ENCODE results near the gene HEATR3.
"Not testable (repeated sequence)": the region's sequence is repeated elsewhere in the genome, so short reads cannot be mapped to it uniquely, and the experiment has no call there.

HEATR3 gene

DNA sequence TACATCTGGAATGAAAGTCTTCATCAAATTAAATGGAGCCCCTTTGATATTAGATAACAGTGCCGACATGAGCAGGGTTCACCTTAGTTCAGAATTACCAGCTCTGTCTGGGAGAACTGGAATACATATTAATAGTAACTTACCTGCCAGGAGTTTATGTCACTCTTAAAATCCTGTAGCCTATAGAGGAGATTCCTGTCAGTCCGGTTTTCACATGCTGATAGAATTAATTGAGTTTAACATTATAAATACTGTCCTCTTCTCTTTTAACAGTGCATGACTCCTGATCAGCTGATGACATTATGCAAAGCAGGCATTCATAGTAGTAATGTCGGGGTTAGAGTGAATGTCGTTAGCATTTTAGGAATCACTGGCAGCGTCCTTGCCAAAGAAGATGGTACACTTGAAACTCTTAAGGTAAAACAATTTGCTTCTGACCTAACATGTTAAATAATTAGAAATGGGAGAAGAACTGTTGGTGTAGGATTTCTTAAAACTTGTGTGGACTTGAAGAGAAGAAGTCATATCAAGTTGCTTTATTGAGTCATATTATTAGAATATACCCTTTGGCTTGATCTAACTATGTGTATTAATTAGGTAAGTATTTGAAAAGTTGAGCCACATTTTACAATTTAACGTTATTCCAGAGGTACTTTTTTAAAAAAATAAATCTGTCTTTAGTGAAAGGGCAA is 34.3 kb downstream of the HEATR3 start:
- no peak for DNase-seq (ENCODE audit: low read depth in 2 of 2, low spot score in 1 of 2)

DNA sequence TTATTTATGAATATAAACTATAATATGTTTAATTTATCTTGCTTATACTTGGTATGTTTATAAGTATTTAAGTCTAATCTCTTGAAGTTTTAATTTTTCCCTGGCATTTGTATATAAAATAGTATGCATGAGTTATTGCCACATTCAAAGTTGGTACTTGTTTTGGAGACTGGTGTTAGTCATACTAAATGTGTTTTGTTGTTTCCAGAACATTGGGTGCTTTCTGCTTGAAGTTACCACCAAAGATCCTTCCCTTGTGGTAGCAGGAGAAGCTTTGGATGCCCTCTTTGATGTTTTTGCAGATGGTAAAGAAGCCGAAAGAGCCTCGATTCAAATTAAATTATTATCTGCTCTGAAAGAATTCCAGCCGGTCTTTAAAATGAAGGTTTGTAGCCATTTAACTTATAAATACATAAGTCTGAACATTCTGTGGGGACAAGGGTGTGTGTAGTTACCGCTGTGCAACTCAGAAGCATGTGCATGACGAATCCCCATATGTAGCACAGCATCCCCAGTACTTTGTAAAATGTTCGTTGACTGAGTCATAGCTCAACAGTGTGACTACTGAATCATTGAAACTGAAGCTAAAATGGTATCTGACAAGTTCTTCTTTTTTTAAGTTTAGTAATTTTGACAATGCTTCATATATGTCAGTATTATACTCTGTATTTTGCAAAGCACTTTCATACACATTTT is 36.4 kb downstream of the HEATR3 start:
- no peak for DNase-seq (ENCODE audit: low read depth in 2 of 2, low spot score in 1 of 2)

DNA sequence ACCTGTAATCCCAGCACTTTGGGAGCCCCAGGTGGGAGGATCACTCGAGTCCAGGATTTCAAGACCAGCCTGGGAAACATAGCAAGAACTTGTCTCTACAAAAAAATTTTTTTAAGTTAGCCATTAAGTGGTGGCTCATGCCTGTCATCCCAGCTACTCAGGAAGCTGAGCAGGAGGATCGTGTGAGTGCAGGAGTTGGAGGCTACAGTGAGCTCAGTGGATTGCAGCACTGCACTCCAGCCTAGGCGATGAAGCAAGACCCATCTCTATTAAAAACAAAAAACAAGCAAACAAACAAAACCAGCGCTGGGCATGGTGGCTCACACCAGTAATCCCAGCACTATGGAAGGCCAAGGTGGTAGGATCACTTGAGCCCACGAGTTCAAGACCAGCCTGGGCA is 38.0 kb downstream of the HEATR3 start:
- DNase-seq (ENCODE audit: low read depth in 2 of 2, low spot score in 1 of 2), result no peak

DNA sequence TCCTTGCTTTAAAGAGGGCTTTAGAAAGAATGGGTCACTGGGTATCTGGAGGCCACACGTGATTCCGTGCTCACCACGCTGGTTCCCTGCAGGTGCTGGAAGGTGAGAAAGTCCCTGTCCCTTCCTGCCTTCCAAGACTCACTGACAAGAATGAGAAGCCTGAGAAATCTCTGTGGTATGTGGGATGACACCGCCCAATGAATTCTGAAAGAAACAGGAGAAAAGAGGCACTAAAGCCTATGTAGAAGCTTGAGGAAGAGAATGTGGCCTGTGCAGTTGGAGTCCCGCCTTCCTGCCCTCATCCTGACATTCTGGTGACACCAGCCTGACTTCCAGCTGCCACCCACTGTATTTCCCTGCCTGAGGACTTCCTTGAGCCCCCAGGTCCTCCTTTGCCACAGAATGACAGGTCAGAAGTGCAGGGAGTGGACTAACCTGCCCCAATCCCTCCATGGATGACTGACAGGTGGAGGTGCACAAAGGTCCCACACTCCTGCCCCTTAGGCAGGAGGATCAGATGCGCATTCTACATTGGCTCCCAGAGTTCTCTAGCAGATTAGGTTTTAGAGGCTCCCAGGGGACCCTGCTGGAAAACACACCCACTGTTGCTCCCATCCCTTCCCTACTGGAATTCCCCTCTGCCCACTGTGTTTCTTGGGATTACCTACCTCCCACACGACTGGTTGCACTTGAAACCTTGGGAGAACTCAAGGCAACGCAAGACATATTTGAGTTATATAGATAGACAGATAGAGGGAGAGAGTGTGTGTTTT is 48.8 kb downstream of the HEATR3 start:
- no peak for DNase-seq (ENCODE audit: low read depth in 2 of 2, low spot score in 1 of 2)

DNA sequence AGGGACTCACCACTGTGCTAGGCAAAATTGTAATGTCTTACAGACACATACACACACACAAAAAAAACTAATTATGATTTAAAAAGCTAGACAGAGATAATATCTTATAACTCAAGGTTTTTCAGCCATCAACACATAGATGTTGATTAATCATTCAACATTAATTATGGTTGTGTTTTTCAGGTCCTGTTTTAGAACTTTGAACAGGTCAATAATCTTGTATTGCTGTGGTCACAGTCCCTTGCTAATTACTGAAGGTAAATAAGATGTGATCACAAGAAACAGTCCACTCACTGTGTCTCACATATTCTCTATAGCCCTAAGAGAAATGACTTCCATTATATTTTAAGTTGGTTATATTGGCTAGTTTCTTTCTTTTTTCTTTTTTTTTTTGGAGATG is 54.9 kb downstream of the HEATR3 start:
- DNase-seq (ENCODE audit: low read depth in 2 of 2, low spot score in 1 of 2), result no peak

DNA sequence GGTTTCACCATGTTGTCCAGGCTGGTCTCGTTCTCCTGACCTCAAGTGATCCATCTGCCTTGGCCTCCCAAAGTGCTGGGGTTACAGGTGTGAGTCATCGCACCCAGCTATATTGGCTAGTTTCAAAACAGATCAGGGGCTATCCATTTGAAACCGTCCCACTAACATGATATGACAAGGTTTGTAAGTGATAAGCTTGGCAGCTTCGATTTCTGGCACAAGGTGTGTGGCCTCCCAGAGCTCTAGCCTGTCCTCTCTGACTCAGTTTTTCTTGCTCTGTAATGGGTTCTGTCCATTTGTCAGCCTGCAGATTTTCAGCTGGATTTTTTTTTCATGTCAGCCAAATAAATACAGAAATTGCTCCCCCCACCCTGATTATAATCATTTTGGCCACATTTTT is 55.5 kb downstream of the HEATR3 start:
- DNase-seq (ENCODE audit: low read depth in 2 of 2, low spot score in 1 of 2), result no peak

DNA sequence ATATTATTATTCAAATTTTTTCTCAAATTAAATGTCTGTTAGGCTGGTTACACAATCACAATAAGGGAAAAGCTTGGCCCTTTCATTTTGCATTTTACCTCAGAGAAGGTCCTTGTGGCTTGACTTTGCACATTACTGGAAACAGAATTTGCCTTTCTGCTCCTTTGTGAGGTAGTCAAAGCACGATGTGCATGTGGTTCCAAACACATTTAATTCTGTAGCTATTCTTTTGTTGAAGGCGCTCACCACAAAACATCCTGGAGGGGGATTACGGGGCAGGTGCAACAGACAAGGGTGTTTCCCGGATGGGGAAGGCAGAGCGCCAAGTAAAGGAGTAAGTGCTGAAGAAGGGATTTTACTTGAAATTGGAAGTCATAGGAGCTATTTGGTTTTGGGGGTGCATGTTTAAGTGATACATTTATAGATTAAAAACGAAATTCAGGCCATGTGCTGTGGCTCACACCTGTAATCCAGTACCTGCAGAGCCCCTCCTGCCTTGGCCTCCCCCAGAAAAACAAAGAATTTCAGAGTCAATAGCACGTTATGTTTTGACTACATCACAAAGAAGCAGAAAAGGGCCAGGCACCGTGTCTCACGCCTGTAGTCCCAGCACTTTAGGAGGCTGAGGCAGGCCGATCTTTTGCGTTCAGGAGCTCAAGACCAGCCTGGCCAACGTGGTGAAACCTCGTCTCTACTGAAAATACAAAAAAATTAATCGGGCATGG is 56.1 kb downstream of the HEATR3 start:
- DNase-seq (ENCODE audit: low read depth in 2 of 2, low spot score in 1 of 2), result no peak

DNA sequence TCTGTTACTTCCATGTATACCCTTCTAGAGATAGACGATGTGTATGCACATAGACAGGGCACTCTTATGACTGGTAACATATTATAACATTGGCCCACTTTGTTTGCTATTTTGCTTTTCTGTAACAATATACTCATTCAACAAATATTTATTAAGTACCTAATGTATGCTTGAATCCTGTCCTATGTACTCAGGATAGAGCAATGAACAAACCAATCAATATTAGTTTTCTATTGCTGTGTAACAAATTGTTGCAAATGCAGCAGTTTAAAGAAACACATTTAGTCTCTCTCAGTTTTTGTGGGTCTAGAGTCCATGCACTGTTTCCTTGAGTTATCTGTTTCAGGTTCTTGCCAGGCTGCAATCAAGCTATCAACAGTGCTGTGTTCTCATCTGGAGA is 57.6 kb downstream of the HEATR3 start:
- DNase-seq (ENCODE audit: low read depth in 2 of 2, low spot score in 1 of 2), result no peak

DNA sequence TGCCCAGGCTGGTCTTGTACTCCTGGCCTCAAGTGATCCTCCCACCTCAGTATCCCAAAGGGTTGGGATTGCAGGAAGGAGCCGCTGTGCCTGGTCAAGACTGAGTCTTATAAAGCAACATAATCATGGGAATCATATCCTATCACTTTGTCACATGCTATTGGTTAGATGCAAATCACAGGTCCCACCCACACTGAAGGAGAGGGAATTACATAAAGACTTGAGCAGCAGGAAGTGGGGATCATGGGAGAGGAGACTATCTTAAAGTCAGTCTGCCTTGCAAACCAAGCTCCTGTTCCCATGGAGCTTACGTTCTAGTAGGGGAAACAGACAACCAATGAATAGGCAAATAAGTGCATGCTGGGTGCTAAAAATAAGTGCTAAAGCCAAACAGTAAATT is 59.0 kb downstream of the HEATR3 start:
- no peak for DNase-seq (ENCODE audit: low read depth in 2 of 2, low spot score in 1 of 2)

DNA sequence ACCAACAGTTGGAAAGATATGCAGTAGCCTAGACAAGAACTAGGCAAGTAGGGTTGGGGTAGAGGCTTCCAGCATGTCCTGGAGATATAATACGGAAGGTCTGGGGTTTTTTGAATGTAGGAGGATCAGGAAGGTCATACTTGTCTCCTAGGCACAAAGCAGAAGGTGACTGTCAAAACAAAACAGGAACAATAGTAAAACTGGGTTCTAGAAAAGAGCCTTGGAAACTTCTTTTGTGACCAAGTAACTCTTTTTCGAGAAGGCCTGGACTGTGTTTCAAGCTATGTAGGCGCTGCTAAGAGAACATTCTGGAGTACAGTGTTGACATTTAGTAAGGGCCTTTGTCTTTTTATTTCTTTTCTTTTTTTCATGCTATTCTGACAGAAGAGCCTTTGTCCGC is 60.4 kb downstream of the HEATR3 start:
- no peak for DNase-seq (ENCODE audit: low read depth in 2 of 2, low spot score in 1 of 2)

DNA sequence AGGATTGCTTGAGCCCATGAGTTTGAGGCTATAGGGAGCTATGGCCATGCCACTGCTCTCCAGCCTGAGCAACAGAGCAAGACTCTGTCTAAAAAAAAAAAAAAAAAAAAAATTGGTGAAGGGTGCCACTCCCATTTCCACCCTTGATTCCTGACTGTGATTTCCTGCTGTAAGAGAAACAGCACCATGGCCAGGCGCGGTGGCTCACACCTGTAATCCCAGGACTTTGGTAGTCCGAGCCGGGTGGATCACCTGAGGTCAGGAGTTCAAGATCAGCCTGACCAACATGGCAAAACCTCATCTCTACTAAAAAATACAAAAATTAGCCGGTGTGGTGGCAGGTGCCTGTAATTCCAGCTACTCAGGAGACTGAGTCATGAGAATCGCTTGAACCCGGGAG is 66.8 kb downstream of the HEATR3 start:
- DNase-seq (ENCODE audit: low read depth in 2 of 2, low spot score in 1 of 2), result not testable (repeated sequence)

DNA sequence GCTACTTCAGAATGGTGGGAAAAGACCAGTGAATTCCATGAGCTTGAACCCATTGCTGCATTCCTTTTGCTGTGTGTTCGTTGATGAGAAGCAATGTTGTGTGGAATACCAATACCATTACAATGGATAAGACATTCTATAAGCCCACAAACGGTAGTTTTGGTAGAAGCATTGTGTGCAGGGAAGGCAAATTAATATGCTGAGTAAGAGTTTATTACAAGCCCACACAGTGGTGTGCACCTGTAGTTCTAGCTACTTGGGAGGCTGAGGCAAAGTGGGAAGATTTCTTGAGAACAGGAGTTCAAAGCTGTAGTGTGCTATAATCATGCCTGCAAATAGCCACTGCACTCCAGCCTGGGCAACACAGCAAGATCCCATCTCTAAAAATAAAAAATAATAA is 67.4 kb downstream of the HEATR3 start:
- DNase-seq (ENCODE audit: low read depth in 2 of 2, low spot score in 1 of 2), result no peak

DNA sequence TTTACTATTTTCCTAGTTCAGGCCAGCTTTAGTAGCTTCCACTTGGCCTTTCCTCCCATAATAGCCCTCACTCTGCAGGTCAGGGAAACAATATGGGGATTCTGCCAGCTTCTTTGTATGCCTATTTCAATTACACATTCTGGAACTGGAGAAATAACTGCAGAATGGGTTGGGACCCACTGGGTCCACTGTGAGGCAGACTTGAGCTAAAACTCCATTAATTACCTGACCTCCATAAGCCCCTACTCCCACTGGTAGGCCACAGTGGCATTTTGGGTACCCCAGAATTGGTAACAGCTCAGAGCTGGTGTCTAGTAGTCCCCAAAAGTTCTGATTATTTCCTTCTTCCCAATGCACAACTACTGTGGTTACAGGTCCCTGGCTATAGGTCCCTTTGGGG is 70.6 kb downstream of the HEATR3 start:
- DNase-seq (ENCODE audit: low read depth in 2 of 2, low spot score in 1 of 2), result no peak

DNA sequence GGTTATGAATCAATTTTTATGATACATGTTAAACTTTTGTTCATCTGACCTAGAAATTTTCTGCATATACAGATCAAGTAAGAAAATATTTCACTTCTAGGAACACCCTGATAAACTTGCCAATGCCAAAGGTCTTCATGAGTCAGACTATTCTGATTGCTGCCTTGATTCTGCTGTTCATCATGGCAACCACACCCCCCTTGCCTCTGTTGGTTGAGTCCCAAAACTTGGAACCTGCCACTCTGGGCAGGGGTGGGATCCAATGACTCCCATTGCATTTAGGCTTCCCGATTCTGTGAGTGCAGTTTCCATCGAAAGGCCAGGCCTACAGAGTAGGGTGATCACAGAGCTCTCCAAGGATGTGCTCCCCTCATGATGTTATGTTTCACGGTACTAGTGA is 71.5 kb downstream of the HEATR3 start:
- DNase-seq (ENCODE audit: low read depth in 2 of 2, low spot score in 1 of 2), result no peak

DNA sequence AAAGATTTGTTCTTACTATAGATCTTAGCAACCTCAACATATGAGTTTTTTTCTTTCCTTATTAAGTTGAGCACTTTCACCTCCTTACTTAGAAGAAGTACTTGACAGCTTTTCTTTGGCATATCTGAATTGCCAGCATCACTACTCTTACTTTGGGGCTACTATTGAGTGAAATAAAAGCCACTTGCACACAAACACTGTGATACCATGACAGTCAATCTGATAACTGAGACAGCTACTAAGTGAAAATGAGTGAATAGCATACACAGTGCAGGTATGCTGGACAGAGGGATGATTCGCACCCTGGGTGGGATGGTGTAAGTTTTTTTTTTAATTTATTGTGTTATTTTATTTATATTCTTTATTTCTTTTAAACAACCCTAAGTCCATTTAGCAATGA is 73.8 kb downstream of the HEATR3 start:
- DNase-seq (ENCODE audit: low read depth in 2 of 2, low spot score in 1 of 2), result no peak

DNA sequence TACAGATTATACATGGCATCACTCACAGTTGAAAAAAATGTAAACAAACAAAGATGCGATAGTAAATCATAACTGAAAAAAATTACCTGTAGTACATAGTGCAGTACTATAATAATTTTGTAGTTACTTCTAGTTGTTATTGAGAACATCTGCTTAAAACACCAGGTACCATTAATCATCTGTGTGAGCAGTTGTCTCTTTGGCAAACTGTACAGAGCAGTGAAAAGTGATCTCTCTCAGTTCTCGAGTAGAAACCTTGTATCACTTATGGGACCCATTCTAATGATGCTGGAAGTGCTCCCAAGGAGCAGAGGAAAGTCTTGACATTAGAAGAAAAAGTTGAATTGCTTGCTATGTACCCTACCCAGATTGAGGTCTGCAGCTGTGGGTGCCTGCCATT is 78.4 kb downstream of the HEATR3 start:
- no peak for DNase-seq (ENCODE audit: low read depth in 2 of 2, low spot score in 1 of 2)

DNA sequence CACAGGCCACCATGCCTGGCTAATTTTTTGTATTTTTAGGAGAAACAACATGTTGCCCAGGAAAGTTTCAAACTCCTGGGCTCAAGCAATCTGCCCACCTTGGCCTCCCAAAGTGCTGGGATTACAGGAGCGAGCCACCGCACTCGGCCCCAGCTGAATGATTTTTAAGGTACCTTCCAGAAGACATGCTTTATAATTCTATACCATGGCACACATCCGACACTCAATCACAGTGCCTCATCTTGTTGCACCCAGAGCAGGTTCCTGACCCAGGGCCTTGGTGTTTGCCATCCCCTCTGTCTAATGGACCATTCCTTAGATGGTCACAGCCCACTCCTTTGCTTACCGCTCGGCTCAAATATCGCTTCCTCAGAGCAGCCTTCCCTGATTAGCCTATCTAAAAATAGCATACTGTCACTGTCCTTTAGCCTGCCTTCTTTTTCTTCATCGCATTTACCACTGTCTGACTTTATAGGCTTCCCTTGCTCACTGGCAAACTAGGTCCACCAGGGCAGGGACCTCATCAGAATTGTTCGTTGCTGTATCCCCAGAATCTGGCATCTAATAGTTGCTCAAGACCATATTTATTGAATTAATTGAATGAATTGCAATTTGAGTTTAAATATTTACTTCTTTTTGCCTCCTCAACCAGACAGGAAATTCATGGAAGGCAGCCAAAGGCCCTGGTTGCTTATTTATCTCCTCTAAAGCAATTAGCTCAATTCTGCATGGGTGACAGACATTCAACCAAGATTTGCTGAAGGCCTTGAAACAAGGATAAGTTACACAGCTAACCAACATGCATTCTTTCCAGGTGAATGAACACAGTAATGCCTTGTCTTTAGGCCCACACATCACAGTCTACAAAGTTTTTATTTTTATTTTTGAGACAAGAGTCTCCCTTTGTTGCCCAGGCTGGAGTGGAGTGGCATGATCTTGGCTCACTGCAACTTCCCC is 81.0 kb downstream of the HEATR3 start:
- DNase-seq (ENCODE audit: low read depth in 2 of 2, low spot score in 1 of 2), result no peak

DNA sequence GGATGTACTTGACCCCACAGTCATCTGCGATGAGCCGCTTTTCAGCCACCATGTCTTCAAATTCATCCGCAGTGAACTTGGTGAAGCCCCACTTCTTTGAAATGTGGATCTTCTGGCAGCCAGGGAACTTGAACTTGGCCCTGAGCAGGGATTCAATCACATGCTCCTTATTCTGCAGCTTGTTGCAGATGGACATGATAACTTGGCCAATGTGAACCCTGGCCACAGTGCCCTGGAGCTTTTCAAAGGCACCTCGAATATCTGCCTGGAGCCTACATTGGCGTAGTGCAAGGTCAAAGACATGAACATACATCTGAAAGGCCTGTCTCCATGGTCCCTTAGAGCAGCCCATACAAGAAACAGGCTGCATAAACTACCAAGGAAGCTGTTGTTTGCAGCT is 85.6 kb downstream of the HEATR3 start:
- DNase-seq (ENCODE audit: low read depth in 2 of 2, low spot score in 1 of 2), result no peak

DNA sequence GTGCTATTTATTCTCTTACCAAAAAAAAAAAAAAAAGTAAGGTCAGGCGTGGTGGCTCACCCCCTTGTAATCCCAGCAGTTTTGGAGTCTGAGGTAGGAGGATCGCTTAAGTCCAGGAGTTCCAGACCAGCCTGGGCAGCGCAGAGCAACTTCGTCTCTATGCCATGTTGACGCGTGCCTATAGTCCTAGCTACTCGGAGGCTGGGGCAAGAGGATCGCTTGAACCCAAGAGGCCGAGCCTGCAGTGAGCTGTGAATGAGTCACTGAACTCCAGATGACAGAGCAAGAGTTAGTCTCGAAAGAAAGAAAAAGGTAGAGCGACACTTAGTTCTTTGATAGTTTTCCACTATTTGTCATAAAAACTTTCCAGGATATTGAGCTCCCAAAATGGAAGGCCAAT is 86.0 kb downstream of the HEATR3 start:
- no peak for DNase-seq (ENCODE audit: low read depth in 2 of 2, low spot score in 1 of 2)

DNA sequence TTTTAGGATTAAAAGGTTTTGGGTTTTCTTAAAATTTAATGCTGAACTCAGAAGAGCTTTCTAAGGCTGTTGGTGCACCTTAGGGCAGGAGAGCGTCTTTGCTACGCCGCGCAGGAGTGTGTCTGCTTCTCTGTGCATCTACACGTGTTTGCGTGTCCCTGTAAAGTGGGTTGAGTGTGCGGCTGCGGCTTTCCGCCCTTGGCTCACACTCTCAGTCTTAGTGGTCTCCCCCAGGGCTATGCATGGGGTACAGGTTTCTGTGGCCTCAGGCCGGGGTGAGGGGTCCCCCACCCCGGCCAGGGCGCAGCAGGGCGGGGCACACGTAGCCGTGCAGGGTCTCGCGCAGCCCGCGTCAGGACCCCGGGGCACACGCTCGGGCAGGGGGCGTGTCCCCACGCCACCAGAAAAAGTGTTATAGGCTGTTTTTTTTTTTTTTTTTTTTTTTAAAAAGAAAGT is 86.6 kb downstream of the HEATR3 start:
- peak; percentile 37 to 43 for DNase-seq (ENCODE audit: low read depth in 2 of 2, low spot score in 1 of 2)
